ENCODE data around the gene GAMT. TPM values are rescaled to one million over a fixed set of nuclear protein-coding genes. Genes with fewer than 3 reads are reported as not detected.

Gene GAMT
- 10 to 100 TPM; 29.0 to 29.5 TPM for total RNA-seq
- polyA plus RNA-seq: 20.4 TPM

GRCh38 chr19:1401138-1401888 is at the start of gene GAMT:
Gene GAMT (minus strand): TSS chr19:1401542. CDS start chr19:1401476, 66 bp downstream.
- Mint-ChIP-seq H3K4me1 (peaks cover under 1 to 21% (median 5%) of the 10 kb centered on the region in 3 donors), H3K27ac (no peak within 1 kb of the TSS), H3K27me3 (peaks cover 5 to 8% of the 10 kb centered on the region in 2 donors), H3K9me3 (no peaks in the 10 kb centered on the region), H3K4me3 (peak within 1 kb of the TSS; percentile 61 to 87 (median 71)), H3K36me3 (no peaks in the 10 kb centered on the region)
- POLR2A ChIA-PET: no interaction called here
- Histone ChIP-seq H3K4me1 (ENCODE audit: insufficient read depth, low read length) (peaks cover 24% of the 10 kb centered on the region), H3K27me3 (ENCODE audit: insufficient read depth, low read length, poor library complexity, severe bottlenecking) (no peaks in the 10 kb centered on the region), H3K9me3 (ENCODE audit: low read length) (no peaks in the 10 kb centered on the region), H3K4me3 (ENCODE audit: low read length) (peak within 1 kb of the TSS; percentile 49), H3K36me3 (ENCODE audit: insufficient read depth, low read length) (no peaks in the 10 kb centered on the region), H3K27ac (ENCODE audit: low read depth, low read length) (peak within 1 kb of the TSS; percentile 31)
- DNase-seq: peak; percentile 38 to 69 (median 52)
- CTCF ChIA-PET: interaction anchor here (1.0 kb wide), 1 partner anchor 44 kb away, joined by 3 read pairs; no protein-coding TSS in a partner anchor

GRCh38 chr19:1449467-1450442 is 48.4 kb upstream of the GAMT start, which contains the start of gene APC2:
Gene APC2 (plus strand): TSS chr19:1450121. CDS start chr19:1453002, 2,881 bp downstream.
- CTCF ChIA-PET: interaction anchor here (1.5 kb wide), 1 partner anchor 78 kb away, joined by 3 read pairs; no protein-coding TSS in a partner anchor
- Histone ChIP-seq H3K36me3 (ENCODE audit: insufficient read depth, low read length) (no peaks in the 10 kb centered on the region), H3K4me1 (ENCODE audit: insufficient read depth, low read length) (peaks cover 1% of the 10 kb centered on the region), H3K4me3 (ENCODE audit: low read length) (no peak within 1 kb of the TSS), H3K9me3 (ENCODE audit: low read length) (no peaks in the 10 kb centered on the region), H3K27me3 (ENCODE audit: insufficient read depth, low read length, poor library complexity, severe bottlenecking) (peaks cover 64% of the 10 kb centered on the region), H3K27ac (ENCODE audit: low read depth, low read length) (no peak within 1 kb of the TSS)
- H3K4me3 Mint-ChIP-seq: peak within 1 kb of the TSS in 5 of 7 donors; percentile 19 to 61 (median 32)
- peak within 1 kb of the TSS in 3 of 8 donors; percentile 31 to 71 (median 35) for H3K27ac Mint-ChIP-seq
- DNase-seq: peak in 2 of 5 donors; percentile 24 to 54
- H3K9me3 Mint-ChIP-seq: peaks cover 0 to 2% (median 0%) of the 10 kb centered on the region in 5 donors
- POLR2A ChIA-PET: interaction anchor here (0.8 kb wide), 1 partner anchor 174 kb away, joined by 3 read pairs; the partner anchor contains the start of gene FAM174C
- peaks cover 16 to 39% (median 17%) of the 10 kb centered on the region in 3 donors for H3K4me1 Mint-ChIP-seq
- H3K27me3 Mint-ChIP-seq: peaks cover 45 to 56% of the 10 kb centered on the region in 2 donors
- no peaks in the 10 kb centered on the region for H3K36me3 Mint-ChIP-seq

- Histone ChIP-seq H3K4me3 (ENCODE audit: low read length) (no peak overlapping the region), H3K27ac (ENCODE audit: low read depth, low read length) (no peak overlapping the region), H3K9me3 (ENCODE audit: low read length) (no peaks in the 10 kb centered on the region), H3K36me3 (ENCODE audit: insufficient read depth, low read length) (no peaks in the 10 kb centered on the region), H3K27me3 (ENCODE audit: insufficient read depth, low read length, poor library complexity, severe bottlenecking) (peaks cover 51% of the 10 kb centered on the region), H3K4me1 (ENCODE audit: insufficient read depth, low read length) (peaks cover 9% of the 10 kb centered on the region)
- peaks cover 39 to 43% of the 10 kb centered on the region in 2 donors for H3K27me3 Mint-ChIP-seq
- CTCF ChIA-PET: interaction anchor here (1.0 to 1.4 kb wide), 3 partner anchors 10 to 23 kb away, joined by 3 to 4 read pairs (median 3); no protein-coding TSS in a partner anchor
- peak overlapping the region in 2 of 8 donors; percentile 62 to 65 for H3K27ac Mint-ChIP-seq
- no peak for DNase-seq
- peaks cover 0 to 2% (median 0%) of the 10 kb centered on the region in 5 donors for H3K9me3 Mint-ChIP-seq
- peaks cover 17 to 37% (median 18%) of the 10 kb centered on the region in 3 donors for H3K4me1 Mint-ChIP-seq
- H3K4me3 Mint-ChIP-seq: peak overlapping the region in 3 of 7 donors; percentile 15 to 76 (median 42)
- POLR2A ChIA-PET: interaction anchor here (0.7 kb wide), 1 partner anchor 380 kb away, joined by 3 read pairs; no protein-coding TSS in a partner anchor
- no peaks in the 10 kb centered on the region for H3K36me3 Mint-ChIP-seq
Observed at GRCh38 chr19:1447944-1448343, 46.6 kb upstream of the GAMT start.

- Mint-ChIP-seq H3K9me3 (peaks cover 0 to 2% (median 0%) of the 10 kb centered on the region in 5 donors), H3K36me3 (peaks cover 0 to 3% (median 0%) of the 10 kb centered on the region in 3 donors), H3K4me1 (peaks cover 17 to 37% (median 18%) of the 10 kb centered on the region in 3 donors), H3K4me3 (peak overlapping the region; percentile 13 to 84 (median 38)), H3K27me3 (peaks cover 36 to 40% of the 10 kb centered on the region in 2 donors), H3K27ac (peak overlapping the region in 3 of 8 donors; percentile 11 to 62 (median 54))
- DNase-seq: no peak
- H3K27me3 ChIP-seq (ENCODE audit: insufficient read depth, low read length, poor library complexity, severe bottlenecking): peaks cover 48% of the 10 kb centered on the region
- POLR2A ChIA-PET: no interaction called here
- H3K4me3 ChIP-seq (ENCODE audit: low read length): no peak overlapping the region
- peaks cover 9% of the 10 kb centered on the region for H3K4me1 ChIP-seq (ENCODE audit: insufficient read depth, low read length)
- H3K27ac ChIP-seq (ENCODE audit: low read depth, low read length): no peak overlapping the region
- CTCF ChIA-PET: interaction anchor here (1.0 to 1.4 kb wide), 3 partner anchors 10 to 24 kb away, joined by 3 to 4 read pairs (median 3); no protein-coding TSS in a partner anchor
- no peaks in the 10 kb centered on the region for H3K9me3 ChIP-seq (ENCODE audit: low read length)
- no peaks in the 10 kb centered on the region for H3K36me3 ChIP-seq (ENCODE audit: insufficient read depth, low read length)
Observed at GRCh38 chr19:1447504-1447903, 46.2 kb upstream of the GAMT start.

- ChIA-PET CTCF (interaction anchor here (1.3 kb wide), 1 partner anchor 11 kb away, joined by 4 read pairs; no protein-coding TSS in a partner anchor), POLR2A (no interaction called here)
- Histone ChIP-seq H3K9me3 (ENCODE audit: low read length) (no peaks in the 10 kb centered on the region), H3K4me1 (ENCODE audit: insufficient read depth, low read length) (peaks cover 9% of the 10 kb centered on the region), H3K4me3 (ENCODE audit: low read length) (no peak overlapping the region), H3K27me3 (ENCODE audit: insufficient read depth, low read length, poor library complexity, severe bottlenecking) (peaks cover 46% of the 10 kb centered on the region), H3K27ac (ENCODE audit: low read depth, low read length) (no peak overlapping the region), H3K36me3 (ENCODE audit: insufficient read depth, low read length) (peaks cover 1% of the 10 kb centered on the region)
- peaks cover 0 to 10% (median 2%) of the 10 kb centered on the region in 3 donors for H3K36me3 Mint-ChIP-seq
- peak overlapping the region in 3 of 8 donors; percentile 41 to 62 (median 54) for H3K27ac Mint-ChIP-seq
- peak in 1 of 5 donors; percentile 31 for DNase-seq
- peaks cover 36 to 37% of the 10 kb centered on the region in 2 donors for H3K27me3 Mint-ChIP-seq
- peaks cover 18 to 40% (median 18%) of the 10 kb centered on the region in 3 donors for H3K4me1 Mint-ChIP-seq
- H3K9me3 Mint-ChIP-seq: peaks cover 0 to 2% (median 0%) of the 10 kb centered on the region in 5 donors
- H3K4me3 Mint-ChIP-seq: peak overlapping the region; percentile 29 to 84 (median 43)
Observed at GRCh38 chr19:1446713-1447481, 45.6 kb upstream of the GAMT start.

GRCh38 chr19:1445932-1446712 is 44.8 kb upstream of the GAMT start:
- Mint-ChIP-seq H3K27ac (no peak overlapping the region), H3K4me3 (peak overlapping the region in 1 of 7 donors; percentile 40), H3K36me3 (peaks cover 2 to 17% (median 3%) of the 10 kb centered on the region in 3 donors), H3K4me1 (peaks cover 19 to 40% (median 21%) of the 10 kb centered on the region in 3 donors), H3K27me3 (peaks cover 32 to 34% of the 10 kb centered on the region in 2 donors), H3K9me3 (peaks cover 0 to 2% (median 0%) of the 10 kb centered on the region in 5 donors)
- H3K27ac ChIP-seq (ENCODE audit: low read depth, low read length): no peak overlapping the region
- ChIA-PET POLR2A (interaction anchor here (1.4 kb wide), 1 partner anchor 25 kb away, joined by 5 read pairs; no protein-coding TSS in a partner anchor), CTCF (interaction anchor here (0.8 to 2.2 kb wide), 10 partner anchors 9 to 69 kb away, joined by 3 to 12 read pairs (median 4); no protein-coding TSS in a partner anchor)
- H3K36me3 ChIP-seq (ENCODE audit: insufficient read depth, low read length): peaks cover 9% of the 10 kb centered on the region
- H3K9me3 ChIP-seq (ENCODE audit: low read length): no peaks in the 10 kb centered on the region
- no peak for DNase-seq
- no peak overlapping the region for H3K4me3 ChIP-seq (ENCODE audit: low read length)
- H3K4me1 ChIP-seq (ENCODE audit: insufficient read depth, low read length): peaks cover 10% of the 10 kb centered on the region
- H3K27me3 ChIP-seq (ENCODE audit: insufficient read depth, low read length, poor library complexity, severe bottlenecking): peaks cover 41% of the 10 kb centered on the region

All from CD8-positive, alpha-beta memory T cell (primary cell).